NCI-H2171 treated with DMSO at 0.1 percent for 48 hours (cell line): ENCODE results near the gene SF1.

ENCODE experiments used
- DNase-seq: peaks from one replicate; lab custom pipeline; 2025; lab: John Stamatoyannopoulos, UW

The SF1 gene

DNA sequence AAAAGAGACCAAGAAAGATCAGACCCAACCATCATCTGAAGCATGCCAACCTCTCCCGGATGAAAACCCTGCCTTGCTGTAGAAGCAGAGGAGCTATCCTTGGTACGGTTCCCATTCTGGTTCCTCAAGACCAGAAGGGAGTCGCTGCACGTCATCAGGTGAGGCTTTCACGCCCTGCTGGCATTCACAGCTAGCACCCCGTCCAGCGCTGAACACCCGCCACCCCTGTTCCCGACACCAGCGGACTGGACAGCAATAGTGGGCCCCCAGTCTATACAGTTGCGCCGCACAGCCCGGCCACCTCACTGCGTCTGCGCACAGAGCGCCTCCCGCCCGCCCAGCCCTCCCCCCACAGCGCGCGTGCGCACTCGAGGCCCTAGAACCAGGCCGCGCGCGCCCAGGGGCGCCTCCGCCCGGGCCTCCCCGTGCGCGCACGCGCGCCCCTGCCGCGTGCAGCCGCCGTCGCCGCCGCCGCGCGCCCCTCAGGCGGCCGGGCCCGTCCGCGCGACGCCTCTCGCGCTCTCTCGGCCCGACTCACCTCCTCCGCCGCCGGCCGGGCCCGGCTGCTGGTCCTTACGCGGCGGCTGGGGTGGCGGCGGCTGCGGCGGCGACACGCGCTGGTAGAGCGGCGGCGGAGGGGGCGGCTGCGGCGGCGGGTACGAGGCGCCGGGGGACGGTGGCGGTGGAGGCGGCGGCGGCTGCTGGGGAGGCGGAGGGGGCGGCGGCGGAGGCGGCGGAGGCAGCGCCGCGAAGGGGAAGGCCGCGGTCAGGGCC is 706 bp downstream of the SF1 start:
- peak; percentile 63 for DNase-seq

DNA sequence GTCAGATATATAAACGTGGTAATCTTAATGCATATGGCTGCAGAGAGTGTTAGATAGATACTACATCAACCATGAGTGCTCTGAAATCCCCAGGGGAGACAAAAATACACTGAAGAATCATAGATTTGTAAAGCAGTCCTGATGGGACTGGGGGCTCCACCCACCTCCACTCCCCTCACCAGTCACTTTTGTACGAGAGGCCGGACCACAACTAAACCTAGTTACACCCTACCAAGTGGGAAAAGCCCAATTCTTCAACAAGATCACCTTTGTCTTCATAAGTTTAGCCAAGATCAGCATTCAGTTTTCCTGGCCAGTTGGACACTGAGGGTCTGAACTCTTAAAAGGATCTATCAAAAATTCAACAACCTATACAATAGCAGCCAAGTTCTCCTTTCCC is 1.5 kb downstream of the SF1 start:
- DNase-seq = no peak

DNA sequence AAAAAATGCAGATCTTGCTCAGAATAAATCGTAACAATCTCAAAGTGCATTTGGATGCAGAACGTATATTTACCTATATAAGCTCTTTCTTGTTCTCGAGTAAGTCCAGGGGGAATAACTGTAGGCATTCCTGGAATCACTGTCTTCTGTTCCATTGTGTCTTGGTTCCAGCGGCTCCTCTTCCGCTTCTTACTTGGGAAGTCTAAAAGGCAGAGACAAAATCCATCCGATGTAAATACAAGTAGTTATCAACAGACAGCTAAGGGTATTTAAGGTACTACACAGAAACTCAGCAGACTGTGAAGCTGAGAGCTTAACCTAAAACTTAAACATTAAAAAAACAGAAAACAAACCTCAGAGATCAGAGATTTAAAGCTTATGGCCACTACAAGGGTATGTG is 1.9 kb downstream of the SF1 start:
- no peak for DNase-seq

DNA sequence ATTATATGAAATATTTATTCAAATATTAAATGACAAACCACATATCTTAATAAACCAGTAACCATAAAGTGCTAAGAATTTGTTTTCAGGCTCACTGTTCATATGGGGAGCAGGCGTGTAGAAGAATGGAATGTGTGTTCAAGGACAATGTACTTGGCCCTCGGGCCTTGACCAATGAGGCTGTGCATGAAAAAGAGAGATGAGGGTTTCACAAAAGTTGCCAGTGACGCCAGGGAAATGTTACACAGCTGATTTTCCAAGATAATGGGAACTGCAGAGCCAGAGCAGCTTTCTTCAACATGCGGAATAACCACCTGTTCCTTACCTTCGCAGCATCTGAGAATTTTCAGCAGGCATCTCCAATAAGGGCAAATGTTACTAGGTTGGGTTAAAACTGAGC is 4.2 kb downstream of the SF1 start:
- DNase-seq = no peak

DNA sequence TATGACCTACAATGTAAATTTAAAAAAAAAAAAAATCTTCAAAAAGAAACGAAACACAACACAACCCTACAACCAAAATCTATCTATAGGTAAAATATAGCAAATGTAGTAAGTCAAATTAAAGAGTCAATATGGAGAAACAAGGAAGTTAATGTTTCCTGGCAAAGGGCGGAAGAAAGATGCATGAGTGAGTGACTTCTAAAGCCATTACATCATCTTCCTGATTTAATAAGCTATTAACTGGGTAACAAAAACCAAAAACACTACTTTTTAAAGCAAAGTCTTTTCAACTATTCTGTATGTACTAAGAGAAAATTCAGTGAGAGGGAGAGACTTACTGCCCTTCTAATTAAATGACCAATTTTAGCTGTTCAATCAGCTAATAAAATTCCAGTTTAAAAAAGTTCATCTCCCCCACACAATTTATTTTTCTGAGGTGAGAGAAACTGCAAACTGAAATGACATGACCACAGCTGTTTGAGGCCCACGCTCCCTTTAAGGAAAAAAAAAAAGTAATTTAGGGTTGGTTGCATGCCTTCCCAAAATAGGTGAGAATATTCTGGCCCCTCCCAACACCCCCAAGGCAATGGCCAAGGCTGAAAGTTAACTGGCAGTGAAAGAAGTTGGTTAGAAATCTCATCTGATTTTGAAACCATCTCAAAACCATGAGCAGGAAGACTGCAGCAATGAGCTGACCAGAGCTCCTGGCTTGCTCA is 5.9 kb downstream of the SF1 start:
- DNase-seq = no peak

DNA sequence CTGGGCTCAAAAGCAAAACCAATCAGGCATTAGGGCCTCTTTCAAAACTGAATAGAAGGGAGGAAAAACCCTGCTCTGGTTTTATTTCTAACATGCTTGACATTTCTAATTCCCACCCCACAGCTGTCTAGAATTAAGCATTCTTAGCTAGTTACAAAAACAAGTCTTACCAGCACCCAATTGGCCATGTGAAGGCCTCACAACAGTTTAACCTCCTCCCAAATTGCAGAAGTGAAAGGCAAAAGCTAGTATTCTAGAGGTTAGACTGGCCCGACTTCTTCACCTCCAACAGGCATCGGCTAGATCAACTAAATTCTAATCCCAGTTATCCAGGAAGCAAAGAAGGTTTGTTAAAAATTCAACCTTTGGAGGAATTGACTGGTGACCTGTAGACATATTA is 6.5 kb downstream of the SF1 start:
- DNase-seq = no peak

DNA sequence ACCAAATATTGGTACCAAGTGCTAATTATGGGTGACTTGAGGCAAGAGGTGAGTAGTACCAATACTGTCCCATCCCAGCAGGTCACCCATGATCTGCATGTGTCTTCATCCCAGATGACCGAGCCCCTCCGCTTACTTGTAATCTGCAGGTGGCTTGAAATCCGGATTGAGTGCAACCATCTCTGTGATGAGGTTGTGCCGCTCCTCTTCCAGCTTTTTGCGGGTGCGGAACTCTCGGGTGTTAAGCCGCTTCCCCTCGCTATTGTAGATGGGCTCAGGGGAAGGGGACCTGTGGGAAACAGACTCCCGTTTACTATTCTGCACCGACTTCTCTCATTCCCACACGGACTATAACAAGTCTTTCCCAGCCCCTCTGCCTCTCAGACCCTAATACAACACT is 8.2 kb downstream of the SF1 start:
- DNase-seq = no peak

DNA sequence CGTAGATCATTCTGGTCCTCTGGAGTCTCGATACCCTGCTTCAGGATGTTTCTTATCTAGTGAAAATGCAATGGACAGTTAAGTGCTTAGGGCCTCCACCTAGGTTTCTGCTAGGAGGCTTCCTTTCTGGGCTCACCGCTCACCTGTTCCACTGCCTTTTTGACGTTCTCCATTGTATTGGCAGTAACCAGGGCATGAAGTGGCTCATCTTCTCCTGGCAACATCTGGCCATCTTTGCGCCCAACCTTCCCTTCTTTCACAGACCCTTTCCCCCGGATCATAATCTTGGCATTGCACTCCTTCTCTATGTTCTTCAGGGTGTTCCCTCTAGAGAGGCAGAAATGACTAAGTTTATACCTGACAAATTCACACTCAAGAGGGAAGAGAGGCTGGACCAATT is 9.1 kb downstream of the SF1 start:
- no peak for DNase-seq

DNA sequence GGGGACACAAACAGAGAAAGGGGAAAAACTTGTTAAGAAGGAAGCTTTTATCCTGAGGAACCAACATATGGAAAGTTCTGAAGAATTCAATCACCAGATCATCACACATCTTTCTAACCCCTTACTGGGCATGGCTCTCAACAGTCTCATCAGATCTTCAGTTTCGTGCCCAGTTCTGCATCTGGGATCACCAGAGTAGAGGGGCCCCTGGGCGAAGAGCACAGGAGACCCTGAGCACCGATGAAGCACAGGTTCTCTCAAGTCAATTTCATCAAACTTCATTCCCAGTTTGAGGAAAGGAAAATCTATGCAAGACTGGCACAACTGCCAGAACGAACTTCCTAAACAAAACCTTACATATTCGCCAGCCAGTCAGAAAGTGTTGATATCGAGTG is 10.0 kb downstream of the SF1 start:
- no peak for DNase-seq

DNA sequence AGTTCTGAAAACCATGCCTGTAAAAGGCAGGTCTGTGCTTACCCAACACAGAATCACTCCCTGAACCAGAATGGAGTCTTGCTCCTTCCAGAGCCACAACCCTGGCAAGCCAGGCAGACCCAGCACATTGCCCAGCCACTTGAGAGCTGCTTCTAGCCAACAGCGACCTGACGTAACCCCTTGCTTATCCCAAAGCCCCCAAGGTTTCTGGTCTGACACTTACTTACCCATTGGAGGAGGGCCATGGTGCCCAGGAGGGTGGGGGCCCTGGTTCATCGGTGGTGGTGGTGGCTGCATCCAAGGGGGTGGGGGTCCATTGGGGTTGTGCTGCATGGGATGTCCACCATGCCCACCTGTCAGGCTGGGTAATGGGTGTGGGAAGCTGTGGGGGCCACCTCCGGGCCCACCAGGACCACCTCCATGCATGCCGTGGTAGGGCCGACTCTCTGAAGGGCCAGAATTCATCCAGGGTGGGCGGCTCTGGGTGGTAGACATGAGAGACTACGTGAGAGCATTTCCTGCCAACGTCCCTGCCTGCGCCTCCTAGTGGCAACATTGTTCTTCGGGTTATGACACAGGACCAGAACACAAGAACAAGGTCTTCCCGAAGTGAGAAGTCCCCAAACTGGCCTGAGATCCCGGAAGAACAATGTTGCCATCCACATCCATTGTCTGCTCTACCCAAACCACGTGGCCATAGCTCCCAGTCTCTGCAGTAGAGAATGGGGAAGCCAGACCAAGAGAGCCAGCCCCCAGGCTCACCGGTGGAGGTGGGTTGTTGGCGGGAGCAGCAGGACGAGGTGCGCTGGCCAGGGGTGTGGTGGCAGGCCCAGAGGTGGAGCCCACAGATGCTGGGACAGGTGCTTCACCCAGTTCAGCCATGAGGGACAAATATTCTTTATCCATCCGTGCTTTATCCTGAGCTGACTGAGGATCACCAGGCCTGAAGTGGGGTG is 10.7 kb downstream of the SF1 start:
- DNase-seq = peak; percentile 30

DNA sequence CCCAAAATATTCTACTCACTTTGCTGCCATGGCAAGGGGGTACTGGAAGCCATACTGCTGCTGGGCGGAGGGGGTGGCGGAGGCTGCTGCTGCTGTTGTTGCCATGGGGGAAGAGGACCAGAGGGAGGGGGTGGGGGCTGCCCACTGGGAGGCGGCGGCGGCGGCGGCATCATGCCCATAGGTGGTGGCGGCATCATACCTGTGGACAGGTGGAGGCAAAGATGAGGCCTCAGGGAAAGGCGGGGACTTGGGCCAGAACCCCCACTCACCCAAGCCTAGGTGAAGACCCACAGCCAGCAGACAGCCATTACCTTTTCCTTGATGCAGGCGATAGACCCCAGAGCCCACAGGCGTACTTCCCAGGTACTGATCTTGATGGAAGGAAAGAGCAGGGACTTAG is 11.5 kb downstream of the SF1 start:
- no peak for DNase-seq

DNA sequence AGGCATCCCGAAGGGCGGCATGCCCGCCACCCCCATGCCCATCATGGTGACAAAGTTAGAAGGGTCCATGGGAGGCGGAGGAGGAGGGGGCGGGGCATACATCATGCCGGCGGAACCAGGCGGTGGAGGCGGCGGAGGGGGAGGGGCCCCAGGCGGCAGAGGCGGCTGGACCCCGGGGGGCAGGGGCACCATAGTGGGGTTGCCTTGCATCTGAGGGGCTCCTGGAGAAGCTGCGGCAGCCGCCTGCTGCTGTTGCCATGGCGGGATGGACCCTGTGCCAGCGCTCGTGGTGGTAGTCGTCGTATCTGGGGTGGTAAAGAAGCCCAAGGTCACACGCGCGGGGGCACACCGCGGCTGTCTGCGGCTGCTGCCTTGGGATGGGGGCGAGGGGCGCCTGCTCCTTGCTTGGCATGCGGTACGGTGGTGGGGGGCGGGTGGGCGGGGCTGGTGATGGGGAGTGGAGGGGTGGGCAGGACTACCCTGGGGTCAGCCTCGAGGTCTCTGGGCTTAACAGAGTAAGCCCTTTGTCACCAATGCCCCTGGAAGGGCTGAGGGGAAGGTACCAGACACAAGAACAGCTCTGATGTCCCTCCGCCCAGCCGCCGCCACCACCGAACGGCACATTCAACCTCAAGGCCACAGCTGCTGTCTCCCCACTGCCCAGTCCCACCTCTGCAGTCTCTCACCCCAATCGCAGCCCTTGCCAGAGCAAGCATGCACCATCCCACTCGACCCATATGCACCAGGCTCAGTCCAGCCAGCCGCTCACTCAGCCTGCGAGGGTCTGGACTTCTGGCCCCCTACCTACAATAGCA is 12.3 kb downstream of the SF1 start:
- DNase-seq = no peak

DNA sequence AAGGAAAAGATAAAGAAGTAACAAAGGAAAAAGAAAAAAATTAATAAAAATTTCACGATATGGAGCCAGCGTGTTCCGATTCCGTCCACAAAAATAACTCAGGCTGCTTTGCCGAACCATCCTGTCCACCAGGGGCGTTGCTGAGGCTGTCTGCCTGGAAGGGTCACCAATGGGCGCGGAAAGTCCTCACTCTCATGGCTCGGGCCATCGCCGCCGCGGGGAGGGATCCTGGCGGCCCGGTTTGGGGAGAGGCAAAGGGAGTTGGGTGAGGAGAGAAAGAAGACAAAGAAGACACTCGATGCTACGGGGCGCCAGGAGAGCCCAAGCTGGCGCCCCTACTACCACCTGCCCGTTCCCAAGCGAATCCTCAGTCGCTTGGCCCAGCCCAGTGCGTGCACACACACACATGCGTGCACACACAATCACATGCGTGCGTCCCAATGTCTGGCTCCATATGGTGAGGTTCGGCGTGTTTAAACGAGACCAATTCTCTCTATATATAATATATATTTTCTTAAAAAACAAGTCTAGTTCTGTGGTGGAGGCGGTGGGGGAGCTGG is 13.0 kb downstream of the SF1 start:
- no peak for DNase-seq

DNA sequence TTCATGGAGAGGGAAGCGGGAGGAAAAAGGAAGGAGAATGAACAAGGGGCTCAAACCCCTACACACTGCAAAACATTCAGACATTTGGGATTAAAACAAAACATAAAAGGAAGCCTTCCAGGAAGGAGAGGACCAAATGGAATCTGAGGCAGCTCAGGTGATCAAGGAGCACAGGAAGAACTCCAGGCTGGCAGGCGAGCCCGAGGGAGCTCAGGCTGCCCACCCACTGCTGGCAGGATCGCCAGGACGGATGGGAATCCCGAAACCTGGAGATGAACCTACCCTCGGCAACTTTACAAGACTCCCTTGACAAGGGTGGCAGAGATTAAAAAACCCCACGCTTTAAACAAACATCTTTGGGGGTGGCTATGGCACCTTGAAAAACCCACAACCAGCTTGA is 13.6 kb downstream of the SF1 start:
- no peak for DNase-seq

DNA sequence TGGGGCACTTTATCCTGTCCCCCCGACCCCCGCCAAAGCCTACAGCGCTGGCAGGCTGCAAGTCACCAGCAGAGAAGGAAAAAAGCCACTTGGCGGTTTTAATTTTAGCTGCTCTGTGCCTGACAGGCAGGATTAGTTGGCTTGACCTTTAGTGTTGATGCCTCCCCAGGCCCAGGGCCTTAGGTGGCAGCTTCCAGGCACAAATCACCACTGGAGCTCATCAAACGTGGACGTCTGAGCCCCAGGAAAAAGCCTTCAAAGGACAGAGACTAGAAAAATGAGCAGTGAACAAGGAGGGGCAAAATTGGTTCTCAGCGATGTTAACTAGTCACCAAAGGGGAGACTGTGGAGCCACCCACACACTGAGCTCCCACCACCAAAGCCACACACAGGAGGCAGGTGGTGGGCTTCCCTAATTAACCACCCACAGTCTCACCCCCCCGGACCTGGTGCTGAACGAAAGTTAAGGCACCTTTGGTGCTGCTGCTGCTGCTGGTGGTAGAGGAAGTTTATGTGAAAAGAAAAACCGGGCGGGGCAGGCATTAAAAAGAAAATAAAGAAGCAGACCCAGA is 14.2 kb downstream of the SF1 start:
- no peak for DNase-seq

DNA sequence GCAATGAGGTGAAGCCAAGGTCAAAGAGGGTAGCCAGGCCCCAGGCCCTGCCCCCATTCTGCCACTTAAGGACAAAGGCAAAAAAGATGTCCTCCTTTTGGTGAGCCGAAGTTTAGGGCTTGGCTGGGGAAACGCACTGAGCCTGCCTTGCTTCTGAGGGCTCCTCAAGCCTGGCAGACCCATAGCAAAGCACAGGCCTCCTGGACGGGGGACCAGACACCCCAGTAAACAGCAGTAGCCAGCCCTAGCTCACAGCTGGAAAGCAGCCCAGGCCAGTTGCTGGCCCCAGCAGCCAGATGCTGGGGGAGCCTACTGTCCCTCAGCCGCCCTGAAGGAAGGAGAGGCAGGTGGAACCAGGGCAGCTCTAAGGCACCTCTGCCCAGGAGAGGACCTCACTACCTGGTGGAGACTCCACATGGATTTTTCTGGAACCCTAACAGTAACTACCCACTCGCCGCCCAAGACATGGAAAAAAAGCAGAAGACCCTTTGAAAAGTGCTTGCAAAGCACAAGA is 14.8 kb downstream of the SF1 start:
- DNase-seq = no peak

DNA sequence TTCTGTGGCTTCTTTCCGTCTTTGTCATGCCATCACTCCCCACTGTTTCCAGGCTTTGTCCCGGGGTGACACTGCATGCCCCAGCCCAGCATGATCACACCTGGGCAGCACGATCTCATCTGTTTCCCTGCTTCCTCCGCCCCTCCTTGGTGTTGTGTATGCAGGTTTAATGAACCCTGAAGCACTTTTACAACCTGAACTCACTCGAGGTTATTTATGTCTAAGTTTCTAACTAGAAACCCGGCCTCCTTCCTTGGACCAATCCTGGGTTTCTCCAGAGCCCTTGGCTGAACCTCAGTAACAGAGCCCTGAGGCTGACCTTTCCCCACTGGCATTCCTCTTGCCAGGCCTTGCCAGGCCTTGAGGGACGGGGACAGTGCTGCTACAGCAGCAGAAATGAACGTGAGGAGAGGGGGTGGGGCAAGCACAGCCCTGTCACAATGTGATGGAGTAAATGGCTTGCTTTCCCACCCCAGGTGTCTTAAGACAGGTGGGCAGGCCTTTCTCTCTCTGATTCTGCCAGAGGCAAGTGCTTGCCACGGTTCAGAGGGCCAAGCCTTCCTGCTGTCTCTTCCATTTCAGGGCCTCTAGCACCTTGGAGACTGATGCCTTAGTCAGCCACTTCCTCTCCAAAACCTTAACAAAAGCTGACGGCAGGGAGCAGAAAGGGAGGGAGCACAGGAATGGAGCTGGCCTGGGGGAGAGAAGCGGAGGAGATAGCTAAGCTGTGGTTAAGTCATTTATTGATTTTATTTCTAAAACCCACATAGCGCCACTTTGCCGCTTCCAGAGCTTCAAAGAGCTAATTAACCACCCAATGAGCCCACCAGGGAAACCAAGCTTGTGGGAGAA is 15.4 kb downstream of the SF1 start:
- DNase-seq = peak; percentile 26

DNA sequence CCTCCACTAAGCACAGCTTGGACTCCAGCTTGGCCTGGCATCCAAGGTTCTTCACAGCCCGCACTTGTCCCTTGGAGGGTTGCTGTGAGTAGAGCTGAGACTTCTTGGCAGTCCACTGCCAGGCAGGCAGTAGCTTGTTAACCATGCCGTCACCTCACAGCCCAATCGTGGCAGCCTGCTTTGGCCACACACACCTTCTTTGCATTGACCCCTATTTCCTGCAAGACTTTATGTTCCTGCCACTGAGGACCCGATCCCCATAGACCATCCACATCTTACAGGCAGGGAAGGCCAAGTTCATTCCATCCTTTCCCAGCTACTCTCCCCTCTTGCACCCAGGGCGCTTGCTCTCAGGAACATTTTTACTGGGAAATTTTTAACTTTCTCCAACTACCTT is 16.1 kb downstream of the SF1 start:
- DNase-seq = peak; percentile 4

DNA sequence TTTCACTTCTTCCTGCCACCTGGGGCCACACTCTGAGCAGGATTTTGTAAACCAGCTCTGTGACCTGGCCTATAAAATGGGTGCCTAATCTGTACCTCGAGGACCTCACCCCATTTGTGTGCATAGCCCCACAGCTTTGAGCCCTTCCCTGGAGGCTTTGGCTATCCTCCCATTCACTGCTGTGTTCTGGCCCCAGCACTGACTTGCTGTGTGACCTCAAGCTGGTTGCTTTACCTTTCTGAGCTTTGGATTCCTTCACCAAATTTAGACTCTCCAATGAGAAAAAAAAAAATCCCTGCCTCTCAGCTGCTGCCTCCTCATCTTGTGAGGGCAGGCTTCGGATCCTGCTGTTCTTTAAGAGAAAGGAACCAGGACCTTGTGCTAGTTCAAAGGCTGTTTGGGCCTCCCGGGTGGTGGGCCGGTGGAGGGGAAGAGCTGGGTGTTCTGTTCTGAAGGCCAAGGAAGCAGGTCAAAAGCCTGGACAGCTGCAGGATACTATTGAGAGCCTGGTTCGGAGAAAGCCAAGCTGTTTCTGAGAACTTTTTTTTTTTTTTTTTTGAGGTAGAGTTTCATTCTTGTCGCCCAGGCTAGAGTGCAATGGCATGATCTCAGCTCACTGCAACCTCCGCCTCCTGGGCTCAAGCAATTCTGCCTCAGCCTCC is 17.5 kb downstream of the SF1 start:
- DNase-seq = peak; percentile 20
